ENCODE measurements around the gene FBXW11.

Gene FBXW11

GRCh38 chr5:172006321-172007174 is at the start of gene FBXW11:
Gene FBXW11, minus strand, starts transcription at chr5:172006638. Its CDS starts 136 bp downstream, at chr5:172006502.
- Histone ChIP-seq H3K4me3 (ENCODE audit: low read length) (peak within 1 kb of the TSS; percentile 93), H3F3A (ENCODE audit: control insufficient read depth, insufficient read depth) (peaks cover 7% of the 10 kb centered on the region), H3K9me3 (ENCODE audit: control insufficient read depth, insufficient read depth, low read length) (no peaks in the 10 kb centered on the region), H3K79me2 (ENCODE audit: control insufficient read depth, low read length) (peaks cover 60% of the 10 kb centered on the region), H3K4me1 (ENCODE audit: control insufficient read depth, low read length) (peaks cover 45% of the 10 kb centered on the region), H3K27me3 (ENCODE audit: control insufficient read depth, low read length) (no peaks in the 10 kb centered on the region), H3K4me2 (ENCODE audit: low read length) (peak within 1 kb of the TSS; percentile 94), H3K27ac (ENCODE audit: low read depth, low read length) (peak within 1 kb of the TSS; percentile 75), H3K9me2 (replicated peaks; ENCODE audit: control insufficient read depth, low read length) (no peaks in the 10 kb centered on the region), H3K36me3 (ENCODE audit: control insufficient read depth, low read length) (peaks cover 9% of the 10 kb centered on the region; the same call in 1 of the 2 replicates), H4K20me1 (ENCODE audit: control insufficient read depth, insufficient read depth, low read depth, low read length) (0 out of 2 replicates have a peak, but pooled peaks cover 6% of the 10 kb centered on the region)
- TF ChIP-seq EZH2phosphoT487 (IDR thresholded peaks at IDR 0.05; ENCODE audit: borderline replicate concordance, low read length) = no peak
- TF ChIP-seq CTCF (IDR thresholded peaks at IDR 0.05; ENCODE audit: low read depth, low read length, poor library complexity, severe bottlenecking) = no peak

GRCh38 chr5:172055996-172056395 is 49.6 kb upstream of the FBXW11 start:
- no peaks in the 10 kb centered on the region for H3K79me2 ChIP-seq (ENCODE audit: control insufficient read depth, low read length)
- H3F3A ChIP-seq (ENCODE audit: control insufficient read depth, insufficient read depth) = no peaks in the 10 kb centered on the region
- TF ChIP-seq EZH2phosphoT487 (IDR thresholded peaks at IDR 0.05; ENCODE audit: borderline replicate concordance, low read length) = no peak
- H3K27ac ChIP-seq (ENCODE audit: low read depth, low read length) = no peak overlapping the region
- H3K9me2 ChIP-seq (replicated peaks; ENCODE audit: control insufficient read depth, low read length) = no peaks in the 10 kb centered on the region
- no peaks in the 10 kb centered on the region for H3K9me3 ChIP-seq (ENCODE audit: control insufficient read depth, insufficient read depth, low read length)
- no peak overlapping the region for H3K4me2 ChIP-seq (ENCODE audit: low read length)
- no peaks in the 10 kb centered on the region for H3K27me3 ChIP-seq (ENCODE audit: control insufficient read depth, low read length)
- no peaks in the 10 kb centered on the region for H4K20me1 ChIP-seq (ENCODE audit: control insufficient read depth, insufficient read depth, low read depth, low read length)
- no peaks in the 10 kb centered on the region for H3K4me1 ChIP-seq (ENCODE audit: control insufficient read depth, low read length)
- H3K4me3 ChIP-seq (ENCODE audit: low read length) = no peak overlapping the region
- peaks cover 23% of the 10 kb centered on the region for H3K36me3 ChIP-seq (ENCODE audit: control insufficient read depth, low read length)

- Histone ChIP-seq H3K9me3 (ENCODE audit: control insufficient read depth, insufficient read depth, low read length) (no peaks in the 10 kb centered on the region), H3K27ac (ENCODE audit: low read depth, low read length) (no peak overlapping the region), H3K9me2 (replicated peaks; ENCODE audit: control insufficient read depth, low read length) (no peaks in the 10 kb centered on the region), H3K27me3 (ENCODE audit: control insufficient read depth, low read length) (no peaks in the 10 kb centered on the region), H3K4me2 (ENCODE audit: low read length) (no peak overlapping the region), H3K4me3 (ENCODE audit: low read length) (no peak overlapping the region), H3K4me1 (ENCODE audit: control insufficient read depth, low read length) (no peaks in the 10 kb centered on the region), H4K20me1 (ENCODE audit: control insufficient read depth, insufficient read depth, low read depth, low read length) (no peaks in the 10 kb centered on the region), H3F3A (ENCODE audit: control insufficient read depth, insufficient read depth) (no peaks in the 10 kb centered on the region), H3K36me3 (ENCODE audit: control insufficient read depth, low read length) (peaks cover 18% of the 10 kb centered on the region), H3K79me2 (ENCODE audit: control insufficient read depth, low read length) (no peaks in the 10 kb centered on the region)
- TF ChIP-seq EZH2phosphoT487 (IDR thresholded peaks at IDR 0.05; ENCODE audit: borderline replicate concordance, low read length) (no peak), CTCF (IDR thresholded peaks at IDR 0.05; ENCODE audit: low read depth, low read length, poor library complexity, severe bottlenecking) (no peak)
Observed at GRCh38 chr5:172055421-172055820, 49.0 kb upstream of the FBXW11 start.

GRCh38 chr5:172054611-172055153 is 48.2 kb upstream of the FBXW11 start:
- Histone ChIP-seq H3F3A (ENCODE audit: control insufficient read depth, insufficient read depth) (no peaks in the 10 kb centered on the region), H3K9me2 (replicated peaks; ENCODE audit: control insufficient read depth, low read length) (no peaks in the 10 kb centered on the region), H3K36me3 (ENCODE audit: control insufficient read depth, low read length) (peaks cover 18% of the 10 kb centered on the region), H3K27me3 (ENCODE audit: control insufficient read depth, low read length) (no peaks in the 10 kb centered on the region), H3K4me1 (ENCODE audit: control insufficient read depth, low read length) (no peaks in the 10 kb centered on the region), H3K9me3 (ENCODE audit: control insufficient read depth, insufficient read depth, low read length) (no peaks in the 10 kb centered on the region), H3K79me2 (ENCODE audit: control insufficient read depth, low read length) (no peaks in the 10 kb centered on the region), H3K27ac (ENCODE audit: low read depth, low read length) (no peak overlapping the region), H4K20me1 (ENCODE audit: control insufficient read depth, insufficient read depth, low read depth, low read length) (no peaks in the 10 kb centered on the region), H3K4me3 (ENCODE audit: low read length) (no peak overlapping the region), H3K4me2 (ENCODE audit: low read length) (no peak overlapping the region)
- TF ChIP-seq CTCF (IDR thresholded peaks at IDR 0.05; ENCODE audit: low read depth, low read length, poor library complexity, severe bottlenecking) (no peak), EZH2phosphoT487 (IDR thresholded peaks at IDR 0.05; ENCODE audit: borderline replicate concordance, low read length) (no peak)
